ENCODE measurements around the gene SLC9A7.

Gene SLC9A7

GRCh38 chrX:46757593-46757992 lies 1.3 kb downstream of the SLC9A7 start:
- ChIA-PET CTCF (interaction anchor here (0.7 to 6.1 kb wide), 6 partner anchors 8 to 336 kb away, joined by 3 to 70 read pairs (median 8); partner anchors contain the start of gene RP2), POLR2A (no interaction called here)
- TF ChIP-seq CTCF (IDR thresholded peaks at IDR 0.05; ENCODE audit: insufficient read depth, low read length, missing control alignments), result no peak
- DNase-seq (ENCODE audit: low read depth, low spot score), result no peak
- H3K4me3 ChIP-seq (ENCODE audit: low read depth, low read length), result peak overlapping the region; percentile 71

- H3K4me3 ChIP-seq (ENCODE audit: low read depth, low read length), result peak overlapping the region; percentile 18
- no peak for DNase-seq (ENCODE audit: low read depth, low spot score)
- POLR2A ChIA-PET, result no interaction called here
- CTCF ChIA-PET, result interaction anchor here (6.1 kb wide), 1 partner anchor 39 kb away, joined by 70 read pairs; no protein-coding TSS in a partner anchor
- no peak for TF ChIP-seq CTCF (IDR thresholded peaks at IDR 0.05; ENCODE audit: insufficient read depth, low read length, missing control alignments)
These were observed 1.9 kb downstream of the SLC9A7 start for GRCh38 chrX:46757052-46757451.

GRCh38 chrX:46755671-46756070 lies 3.2 kb downstream of the SLC9A7 start:
- ChIA-PET CTCF (interaction anchor here (0.9 to 1.0 kb wide), 2 partner anchors 69 to 201 kb away, joined by 3 read pairs; no protein-coding TSS in a partner anchor), POLR2A (no interaction called here)
- H3K4me3 ChIP-seq (ENCODE audit: low read depth, low read length), result no peak overlapping the region
- TF ChIP-seq CTCF (IDR thresholded peaks at IDR 0.05; ENCODE audit: insufficient read depth, low read length, missing control alignments), result no peak
- no peak for DNase-seq (ENCODE audit: low read depth, low spot score)

GRCh38 chrX:46754586-46755061 lies 4.3 kb downstream of the SLC9A7 start:
- CTCF ChIA-PET, result interaction anchor here (0.7 to 1.5 kb wide), 4 partner anchors 42 to 200 kb away, joined by 3 to 4 read pairs (median 3); no protein-coding TSS in a partner anchor
- POLR2A ChIA-PET, result no interaction called here
- TF ChIP-seq CTCF (IDR thresholded peaks at IDR 0.05; ENCODE audit: insufficient read depth, low read length, missing control alignments), result no peak
- no peak overlapping the region for H3K4me3 ChIP-seq (ENCODE audit: low read depth, low read length)
- DNase-seq (ENCODE audit: low read depth, low spot score), result no peak

GRCh38 chrX:46754036-46754435 lies 4.9 kb downstream of the SLC9A7 start:
- CTCF ChIA-PET, result interaction anchor here (0.7 to 1.5 kb wide), 2 partner anchors 43 to 151 kb away, joined by 3 to 4 read pairs; no protein-coding TSS in a partner anchor
- POLR2A ChIA-PET, result no interaction called here
- TF ChIP-seq CTCF (IDR thresholded peaks at IDR 0.05; ENCODE audit: insufficient read depth, low read length, missing control alignments), result no peak
- DNase-seq (ENCODE audit: low read depth, low spot score), result no peak
- no peak overlapping the region for H3K4me3 ChIP-seq (ENCODE audit: low read depth, low read length)

GRCh38 chrX:46750889-46751288 lies 8.0 kb downstream of the SLC9A7 start:
- POLR2A ChIA-PET, result no interaction called here
- no peak overlapping the region for H3K4me3 ChIP-seq (ENCODE audit: low read depth, low read length)
- TF ChIP-seq CTCF (IDR thresholded peaks at IDR 0.05; ENCODE audit: insufficient read depth, low read length, missing control alignments), result no peak
- DNase-seq (ENCODE audit: low read depth, low spot score), result no peak
- CTCF ChIA-PET, result interaction anchor here (1.7 to 2.5 kb wide), 2 partner anchors 7 to 46 kb away, joined by 5 to 6 read pairs; partner anchors contain the start of gene SLC9A7

Measured in AG04449 (cell line).